Fibroblast of lung (primary cell): ENCODE data around the gene SCGB2A2. TPM values are rescaled to one million over a fixed set of nuclear protein-coding genes. Genes with fewer than 3 reads are reported as not detected.

Source experiments
- DNase-seq, 2 donors: peaks; one replicate each; pipeline versions ENCODE4 v3.0.0 to v3.0.0-alpha.2; 2010; ENCODE audit warnings: low read depth in 2 of 2
- H2AFZ ChIP-seq: 2 replicates; pipeline ENCODE4 v1.5.1; 2012; ENCODE audit warnings: low read length, control low read depth, inconsistent platforms
- H3K27ac ChIP-seq: 2 replicates; pipeline ENCODE4 v1.5.1; 2011; ENCODE audit warnings: low read length, control low read depth; ENCODE audit not compliant: insufficient read depth
- H3K27me3 ChIP-seq: 2 replicates; pipeline ENCODE4 v1.5.1; 2011; ENCODE audit warnings: mild to moderate bottlenecking, low read length; ENCODE audit not compliant: control insufficient read depth, insufficient read depth
- H3K36me3 ChIP-seq: 2 replicates; pipeline ENCODE4 v1.5.1; 2011; ENCODE audit warnings: low read length; ENCODE audit not compliant: control insufficient read depth, insufficient read depth
- H3K4me1 ChIP-seq: 2 replicates; pipeline ENCODE4 v1.5.1; 2011; ENCODE audit warnings: low read length; ENCODE audit not compliant: control insufficient read depth, insufficient read depth; ENCODE audit errors: extremely low read depth
- H3K4me2 ChIP-seq: 2 replicates; pipeline ENCODE4 v1.5.1; 2011; ENCODE audit warnings: low read length, control low read depth; ENCODE audit not compliant: insufficient read depth; ENCODE audit errors: extremely low read depth
- H3K4me3 ChIP-seq, 4 experiments: fragments of 200-600 bp in 1 of 4; sonication (generic) in 1 of 4; replicated peaks in 1 of 4; 2 replicates each; pipeline ENCODE4 v1.5.1; 2011 to 2016; ENCODE audit warnings: low read length in 4 of 4, low read depth in 3 of 4, mild to moderate bottlenecking in 3 of 4, control low read depth in 2 of 4, inconsistent platforms in 1 of 4, mixed read lengths in 1 of 4; ENCODE audit not compliant: insufficient read depth in 1 of 4; ENCODE audit errors: control extremely low read depth in 1 of 4
- H3K79me2 ChIP-seq: 2 replicates; pipeline ENCODE4 v1.5.1; 2012; ENCODE audit warnings: mild to moderate bottlenecking, low read length, inconsistent platforms; ENCODE audit not compliant: control insufficient read depth, insufficient read depth
- H3K9ac ChIP-seq: 2 replicates; pipeline ENCODE4 v1.5.1; 2011; ENCODE audit warnings: mild to moderate bottlenecking, low read length, control low read depth; ENCODE audit not compliant: insufficient read depth
- H3K9me3 ChIP-seq: 2 replicates; pipeline ENCODE4 v1.5.1; 2012; ENCODE audit warnings: low read depth, low read length; ENCODE audit not compliant: control insufficient read depth, insufficient read depth
- H4K20me1 ChIP-seq: 2 replicates; pipeline ENCODE4 v1.5.1; 2011; ENCODE audit warnings: low read length; ENCODE audit not compliant: control insufficient read depth, insufficient read depth; ENCODE audit errors: extremely low read depth
- CTCF ChIP-seq, 2 donors: IDR thresholded peaks in 1 of 2; conservative IDR thresholded peaks in 1 of 2; 1 replicate in 1 of 2; 2 replicates in 1 of 2; pipeline ENCODE4 v1.5.1; 2011 to 2012; ENCODE audit warnings: low read length in 2 of 2, control low read depth in 1 of 2, inconsistent platforms in 1 of 2, low read depth in 1 of 2, mild to moderate bottlenecking in 1 of 2
- EZH2 ChIP-seq: IDR thresholded peaks from 2 replicates; pipeline ENCODE4 v1.5.1; 2012; ENCODE audit warnings: low read length, control low read depth, mild to moderate bottlenecking; ENCODE audit errors: missing control alignments
- polyA plus RNA-seq, 2 donors: library from polyadenylated mRNA; depleted of rRNA in 1 of 2; stranded (reverse) in 1 of 2; unstranded in 1 of 2; fragments of >200 nt; gene quantifications; 2 replicates each; pipeline ENCODE4 v1.2.1, GENCODE V29; 2011 to 2012; ENCODE audit warnings: missing spikeins in 1 of 2
- total RNA-seq: library from RNA; depleted of rRNA; stranded (reverse); fragments of >200 nt; gene quantifications from 2 replicates; pipeline ENCODE4 v1.2.1, GENCODE V29; 2014

Gene SCGB2A2
- total and polyA plus RNA-seq, 2 donors (not counting 1 experiment from before 2014, with no cell fraction given), result not detected

GRCh38 chr11:62322524-62322923, 52.6 kb downstream of the SCGB2A2 start:
- no peak for DNase-seq
- H3K27me3 ChIP-seq, result peaks cover 2% of the 10 kb centered on the region
- no peaks in the 10 kb centered on the region for H3K9me3 ChIP-seq
- H3K4me3 ChIP-seq, result no peak overlapping the region
- no peaks in the 10 kb centered on the region for H3K36me3 ChIP-seq
- H3K9ac ChIP-seq, result no peak overlapping the region
- no peaks in the 10 kb centered on the region for H4K20me1 ChIP-seq
- no peaks in the 10 kb centered on the region for H3K79me2 ChIP-seq
- no peak overlapping the region for H3K4me2 ChIP-seq
- TF ChIP-seq EZH2, result no peak
- no peak for TF ChIP-seq CTCF (conservative IDR thresholded peaks at IDR 0.05 in 1 of 2, IDR thresholded peaks at IDR 0.05 in 1 of 2; ENCODE audit: low read depth in 1 of 2, low read length in 2 of 2)
- no peaks in the 10 kb centered on the region for H3K4me1 ChIP-seq
- H3K27ac ChIP-seq, result no peak overlapping the region
- H2AFZ ChIP-seq, result no peak overlapping the region

Other genes with a start within 250 kb of the SCGB2A2 start
- 6.4 and 12.7 TPM in 2 replicates for gene INCENP, start 146.1 kb upstream of the SCGB2A2 start, total RNA-seq
- 6.6 and 18.3 TPM in 2 replicates for gene INCENP, start 146.1 kb upstream of the SCGB2A2 start, polyA plus RNA-seq
- gene SCGB1D1, start 79.9 kb upstream of the SCGB2A2 start, total RNA-seq, result not detected in 2 replicates
- gene SCGB1D1, start 79.9 kb upstream of the SCGB2A2 start, polyA plus RNA-seq, result not detected in 2 replicates
- not detected in 2 replicates for gene SCGB2A1, start 61.5 kb upstream of the SCGB2A2 start, total RNA-seq
- gene SCGB2A1, start 61.5 kb upstream of the SCGB2A2 start, polyA plus RNA-seq, result not detected in 2 replicates
- gene SCGB1D2, start 27.9 kb upstream of the SCGB2A2 start, total RNA-seq, result not detected in 2 replicates
- not detected in 2 replicates for gene SCGB1D2, start 27.9 kb upstream of the SCGB2A2 start, polyA plus RNA-seq
- gene SCGB1D4, start 28.9 kb downstream of the SCGB2A2 start, total RNA-seq, result not detected in 2 replicates
- not detected in 2 replicates for gene SCGB1D4, start 28.9 kb downstream of the SCGB2A2 start, polyA plus RNA-seq
- gene ASRGL1, start 67.3 kb downstream of the SCGB2A2 start, total RNA-seq, result under 0.01 TPM in 1 of 2 replicates, not detected in the other
- gene ASRGL1, start 67.3 kb downstream of the SCGB2A2 start, polyA plus RNA-seq, result 0.22 and 1.1 TPM in 2 replicates
- not detected in 2 replicates for gene SCGB1A1, start 148.9 kb downstream of the SCGB2A2 start, total RNA-seq
- gene SCGB1A1, start 148.9 kb downstream of the SCGB2A2 start, polyA plus RNA-seq, result not detected in 2 replicates